HG03571 (cell line): ENCODE measurements around the gene LAMB2.

Experiments
- ATAC-seq: cut with Tn5 transposase; IDR thresholded peaks from one replicate; pipeline ENCODE4 v1.9.1; 2021; ENCODE audit not compliant: unreplicated experiment

The LAMB2 gene

DNA sequence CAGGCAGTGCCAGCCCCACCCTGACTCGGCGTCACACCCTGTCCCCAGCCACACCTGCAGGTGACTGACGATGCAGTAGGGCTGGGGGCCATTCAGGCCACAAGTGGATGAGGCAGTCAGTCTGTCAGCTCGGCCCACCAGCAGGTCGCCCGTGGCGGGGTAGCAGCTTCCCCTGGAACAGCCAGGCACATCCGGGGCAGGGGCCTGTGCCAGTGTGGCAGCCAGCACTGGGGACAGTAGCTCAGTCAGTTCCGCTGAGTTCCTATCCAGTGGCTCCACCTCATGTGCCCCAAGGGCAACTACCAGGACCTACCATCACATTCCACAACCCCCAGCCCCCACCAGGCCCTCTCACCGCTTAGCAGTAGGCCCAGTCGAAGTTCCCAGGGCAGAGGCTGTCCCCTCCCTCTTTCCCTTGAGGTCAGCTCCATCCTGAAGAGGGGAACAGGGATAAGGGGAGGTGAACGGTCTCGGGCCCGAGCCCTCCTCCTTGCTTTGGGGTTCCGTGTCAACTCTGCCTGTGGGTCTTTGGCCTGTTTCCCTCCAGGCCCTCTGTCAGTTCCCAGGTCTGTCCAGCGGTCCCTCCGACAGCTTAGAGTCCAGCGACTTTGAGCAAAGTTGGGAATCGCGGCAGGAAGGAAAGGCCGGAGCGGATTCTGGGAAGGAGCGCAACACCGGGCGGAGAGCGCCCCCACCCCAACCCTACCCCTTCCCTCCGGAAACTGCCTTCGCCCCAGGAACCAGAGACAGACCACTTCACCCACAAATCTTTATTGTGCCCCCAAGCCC lies at the start of gene LAMB2:
Gene LAMB2 (minus strand): TSS at position 614 of the 789 bp plus-strand sequence. CDS start 183 bp downstream, at position 431.
- ATAC-seq = no peak

DNA sequence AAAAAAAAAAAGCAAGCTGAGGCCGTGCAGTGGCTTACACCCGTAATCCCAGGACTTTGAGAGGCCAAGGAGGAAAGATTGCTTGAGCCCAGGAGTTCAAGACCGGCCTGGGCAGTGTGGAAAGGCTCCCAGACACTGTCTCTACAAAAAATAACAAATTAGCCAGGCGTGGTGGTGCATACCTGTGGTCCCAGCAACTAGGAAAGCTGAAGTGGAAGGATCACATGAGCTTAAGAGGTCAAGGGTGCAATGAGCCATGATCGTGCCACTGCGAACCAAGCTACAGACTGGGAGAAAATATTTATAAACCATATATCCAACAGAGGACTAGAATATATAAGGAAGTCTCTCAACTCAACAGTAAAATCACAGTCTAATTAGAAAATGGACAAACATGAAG lies 48.5 kb upstream of the LAMB2 start:
- ATAC-seq = no peak

DNA sequence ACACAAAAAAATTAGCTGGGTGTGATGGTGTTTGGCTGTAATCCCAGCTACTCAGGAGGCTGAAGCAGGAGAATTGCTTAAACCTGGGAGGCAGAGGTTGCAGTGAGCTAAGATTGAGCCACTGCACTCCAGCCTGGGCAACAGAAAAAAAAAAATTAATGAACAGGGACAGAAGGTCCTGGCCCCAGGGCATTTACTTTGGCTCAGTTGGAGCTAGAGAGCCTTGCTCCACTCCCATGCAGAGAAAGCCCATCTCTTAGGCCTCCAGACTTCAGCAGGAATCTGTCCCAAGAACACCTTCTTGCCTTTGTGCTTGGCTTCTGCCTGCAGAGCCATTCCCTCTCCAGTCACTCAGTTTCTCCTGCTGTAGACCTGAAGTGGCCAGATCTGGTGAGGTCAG lies 47.3 kb upstream of the LAMB2 start:
- no peak for ATAC-seq

DNA sequence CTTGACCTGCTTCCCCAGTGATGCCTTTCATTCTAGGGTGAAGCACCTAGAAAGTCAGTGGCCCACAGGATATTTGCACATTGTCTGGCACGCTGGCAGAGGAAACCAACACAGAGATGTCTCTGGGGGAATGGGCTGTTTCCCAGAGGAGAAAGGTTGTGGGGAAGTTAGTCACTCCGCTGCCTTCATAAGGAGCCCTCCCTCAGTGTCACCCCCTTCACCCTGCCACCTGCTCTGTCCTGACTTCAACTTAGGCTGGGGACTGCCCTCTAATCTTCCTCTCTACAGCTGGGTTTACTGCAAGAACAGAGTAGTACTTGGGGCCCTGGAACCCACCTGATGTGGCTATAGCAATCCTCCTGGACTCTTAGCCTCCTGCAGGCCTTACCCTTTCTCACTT lies 44.2 kb upstream of the LAMB2 start:
- ATAC-seq = no peak

DNA sequence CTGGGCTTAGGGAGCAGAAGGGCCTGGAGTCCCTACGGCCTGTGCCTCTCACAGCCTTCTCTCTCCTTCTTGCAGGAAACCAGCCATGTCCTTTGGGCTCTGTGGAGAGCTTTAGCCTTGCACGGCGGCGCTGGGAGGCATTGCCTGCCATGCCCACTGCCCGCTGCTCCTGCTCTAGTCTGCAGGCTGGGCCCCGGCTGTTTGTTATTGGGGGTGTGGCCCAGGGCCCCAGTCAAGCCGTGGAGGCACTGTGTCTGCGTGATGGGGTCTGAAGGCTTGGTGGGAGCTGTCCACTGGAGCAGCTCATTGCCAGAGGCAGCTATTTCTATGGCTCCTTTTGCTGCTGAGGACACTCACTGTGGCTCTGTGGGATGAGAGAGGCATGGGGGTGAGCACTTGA lies 42.7 kb upstream of the LAMB2 start:
- ATAC-seq = no peak

DNA sequence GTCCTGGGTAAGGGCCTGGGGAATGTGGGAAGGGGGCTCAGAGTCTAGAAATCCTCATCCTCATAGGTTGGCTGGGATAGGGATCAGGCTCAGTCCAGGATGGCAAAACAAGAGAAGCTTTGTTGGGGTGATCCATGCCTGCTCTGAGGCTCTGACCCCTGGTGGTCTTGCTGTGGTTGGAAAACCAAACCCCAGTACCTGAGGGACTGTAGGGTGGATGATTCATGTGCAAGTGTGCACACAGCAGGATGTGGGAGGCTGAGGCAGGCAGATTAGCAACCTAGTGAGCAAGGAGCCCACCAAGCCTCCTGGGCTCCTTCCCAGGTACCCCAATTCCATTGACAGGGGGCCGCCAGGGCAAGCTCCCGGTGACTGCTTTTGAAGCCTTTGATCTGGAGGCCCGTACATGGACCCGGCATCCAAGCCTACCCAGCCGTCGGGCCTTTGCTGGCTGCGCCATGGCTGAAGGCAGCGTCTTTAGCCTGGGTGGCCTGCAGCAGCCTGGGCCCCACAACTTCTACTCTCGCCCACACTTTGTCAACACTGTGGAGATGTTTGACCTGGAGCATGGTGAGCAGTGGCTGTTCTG lies 41.6 kb upstream of the LAMB2 start:
- ATAC-seq = no peak

DNA sequence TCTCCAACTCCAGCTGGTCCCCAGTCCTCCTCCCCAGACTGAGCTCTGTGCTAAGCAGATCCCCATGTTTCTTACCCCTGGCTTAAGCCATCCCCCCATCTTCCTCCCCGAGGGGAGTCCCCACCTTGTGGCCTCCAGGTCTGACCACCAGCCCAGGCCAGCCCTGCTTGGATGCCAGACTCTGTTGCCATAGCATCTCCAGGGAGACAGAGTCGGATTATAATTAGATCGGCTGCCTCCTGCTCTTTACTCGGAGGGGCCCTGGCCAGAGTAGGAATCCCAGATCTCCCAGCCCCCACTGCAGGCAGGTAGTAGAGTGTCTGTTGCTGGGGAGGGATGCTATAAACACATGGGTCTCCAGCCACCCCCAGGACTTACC lies 40.9 kb upstream of the LAMB2 start:
- ATAC-seq = no peak

DNA sequence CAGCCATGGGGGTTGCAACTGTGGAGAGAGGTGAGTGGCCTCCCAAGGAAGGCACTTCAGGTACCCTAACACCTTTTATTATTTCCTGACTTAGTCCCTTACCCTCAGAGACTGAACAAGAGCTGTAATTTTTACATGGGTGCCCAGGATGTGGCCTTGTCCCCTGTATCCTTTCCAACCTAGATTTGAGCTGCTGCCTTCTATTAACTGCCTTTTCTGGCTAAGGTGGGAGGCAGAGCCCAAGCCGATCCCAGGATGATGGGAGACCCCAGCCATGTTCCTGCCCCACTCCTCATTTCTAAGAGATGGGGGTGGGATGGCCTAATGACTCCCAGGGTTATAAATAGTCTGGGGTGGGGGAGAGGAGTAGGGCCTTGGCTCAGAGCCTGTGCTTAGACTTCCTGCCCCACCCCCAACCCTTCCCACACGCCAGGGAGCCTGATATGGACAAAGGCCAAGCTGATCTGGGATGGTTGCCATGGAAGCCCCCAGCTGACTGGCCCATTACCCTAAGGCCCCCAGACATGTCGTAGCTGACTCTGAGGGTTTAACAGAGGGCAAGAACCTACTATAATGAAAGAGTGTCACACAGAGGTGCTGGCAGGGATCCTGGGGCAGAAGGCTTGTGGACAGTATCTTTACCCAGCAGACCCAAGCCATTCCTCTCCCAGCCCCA lies 40.4 kb upstream of the LAMB2 start:
- no peak for ATAC-seq

DNA sequence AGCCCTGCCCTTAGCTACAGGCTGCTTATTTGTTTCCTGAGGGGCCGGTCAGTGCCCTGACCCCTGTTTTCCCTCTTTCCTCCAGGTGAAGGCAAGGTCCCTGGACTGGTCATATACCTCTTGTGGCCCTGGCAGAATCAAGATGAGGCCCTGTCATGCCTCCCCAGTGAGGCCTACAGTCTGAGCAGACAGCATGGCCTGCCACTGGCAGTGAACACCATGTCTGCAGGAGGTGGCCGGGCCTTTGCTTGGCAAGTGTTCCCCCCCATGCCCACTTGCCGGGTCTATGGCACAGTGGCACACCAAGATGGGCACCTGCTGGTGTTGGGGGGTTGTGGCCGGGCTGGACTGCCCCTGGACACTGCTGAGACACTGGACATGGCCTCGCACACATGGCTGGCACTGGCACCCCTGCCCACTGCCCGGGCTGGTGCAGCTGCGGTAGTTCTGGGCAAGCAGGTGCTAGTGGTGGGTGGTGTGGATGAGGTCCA lies 39.7 kb upstream of the LAMB2 start:
- ATAC-seq = no peak

DNA sequence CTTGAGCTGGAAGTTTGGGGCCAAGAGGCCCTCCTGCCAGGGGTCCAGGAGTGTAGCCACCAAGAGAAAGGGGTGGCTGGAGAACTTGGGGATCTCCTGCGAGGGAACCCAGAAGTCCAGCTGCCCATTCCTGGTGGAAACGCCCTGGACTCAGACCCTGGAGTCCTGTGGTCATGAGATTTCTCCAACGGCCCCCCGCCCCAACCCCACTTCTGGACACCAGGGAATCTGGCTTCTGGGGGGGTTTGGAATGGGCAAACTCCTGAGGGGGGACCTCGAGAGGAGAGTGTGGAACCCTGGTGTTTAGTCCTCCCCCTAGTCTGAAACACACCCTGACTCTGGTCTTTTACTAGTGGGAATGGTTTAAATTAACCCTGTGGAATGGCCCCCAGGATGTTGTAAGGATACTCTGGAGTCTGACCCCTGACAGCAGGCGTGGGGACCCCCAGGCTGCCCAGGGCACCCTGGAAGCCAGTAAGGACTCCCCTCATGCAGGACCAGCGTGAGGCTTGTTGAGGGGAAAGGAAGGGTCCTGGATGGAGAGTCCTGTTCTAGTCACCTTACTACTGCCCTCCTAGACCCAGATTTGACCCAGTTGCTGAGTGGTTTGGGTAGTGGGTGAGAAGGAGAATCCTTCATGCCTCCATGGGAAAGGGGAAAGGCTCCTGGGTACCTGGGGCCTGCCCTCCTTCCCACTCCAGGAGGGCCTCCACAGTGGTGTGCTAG lies 39.1 kb upstream of the LAMB2 start:
- ATAC-seq = no peak

DNA sequence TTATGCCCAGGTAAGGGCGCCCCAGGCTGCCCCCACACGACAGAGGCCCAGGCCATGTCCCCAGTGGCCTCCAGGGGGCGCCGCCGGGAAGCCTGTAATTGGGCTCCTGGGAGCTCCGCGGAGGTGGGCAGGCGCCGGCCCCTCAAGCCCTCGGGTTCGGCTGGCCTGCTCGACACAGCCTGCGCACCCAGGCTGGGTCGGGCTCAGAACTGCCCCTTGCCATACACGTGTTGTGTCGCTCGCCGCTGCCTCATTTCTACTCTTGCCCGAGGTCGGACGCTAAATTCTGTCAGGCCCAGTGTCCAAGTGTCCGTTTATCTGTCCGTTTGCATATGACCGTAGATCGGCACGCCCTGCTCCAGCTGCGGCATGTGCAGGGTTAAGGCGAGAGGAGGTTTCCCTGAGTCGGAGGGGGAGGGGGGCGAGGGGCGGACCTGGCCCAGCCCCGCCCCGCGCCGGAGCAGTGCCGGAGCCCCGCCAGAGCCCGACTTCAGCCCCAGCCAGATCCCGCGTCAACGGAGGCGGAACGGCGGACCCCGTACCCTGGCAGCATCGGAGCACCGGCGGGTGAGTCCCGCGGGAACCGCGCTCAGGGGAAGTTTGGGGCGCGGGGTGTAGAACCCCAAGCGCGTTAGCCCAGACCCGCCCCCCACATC lies 38.4 kb upstream of the LAMB2 start, which contains the start of gene KLHDC8B:
Gene KLHDC8B (plus strand): TSS at position 480 of the 656 bp plus-strand sequence. CDS start 1,172 bp downstream, outside the sequence.
- ATAC-seq = no peak

DNA sequence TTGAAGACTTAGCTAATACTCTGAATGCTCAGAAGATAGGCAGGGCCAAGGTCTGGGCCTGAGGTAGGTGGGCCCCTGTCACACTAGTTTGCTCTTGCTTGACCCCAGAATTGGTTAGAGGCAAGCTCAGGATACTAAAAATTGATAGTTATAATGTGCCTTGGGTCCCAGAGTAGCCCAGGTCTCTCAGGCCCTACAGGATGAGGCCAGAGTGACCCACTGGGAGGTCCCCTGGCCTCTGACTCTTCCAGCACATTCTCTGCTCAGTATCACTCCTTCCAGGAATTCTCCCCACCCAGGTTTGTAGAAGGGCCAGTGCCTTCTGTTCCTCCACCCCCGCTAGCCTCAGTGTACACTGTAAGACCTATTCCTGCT lies 37.9 kb upstream of the LAMB2 start:
- ATAC-seq = no peak

DNA sequence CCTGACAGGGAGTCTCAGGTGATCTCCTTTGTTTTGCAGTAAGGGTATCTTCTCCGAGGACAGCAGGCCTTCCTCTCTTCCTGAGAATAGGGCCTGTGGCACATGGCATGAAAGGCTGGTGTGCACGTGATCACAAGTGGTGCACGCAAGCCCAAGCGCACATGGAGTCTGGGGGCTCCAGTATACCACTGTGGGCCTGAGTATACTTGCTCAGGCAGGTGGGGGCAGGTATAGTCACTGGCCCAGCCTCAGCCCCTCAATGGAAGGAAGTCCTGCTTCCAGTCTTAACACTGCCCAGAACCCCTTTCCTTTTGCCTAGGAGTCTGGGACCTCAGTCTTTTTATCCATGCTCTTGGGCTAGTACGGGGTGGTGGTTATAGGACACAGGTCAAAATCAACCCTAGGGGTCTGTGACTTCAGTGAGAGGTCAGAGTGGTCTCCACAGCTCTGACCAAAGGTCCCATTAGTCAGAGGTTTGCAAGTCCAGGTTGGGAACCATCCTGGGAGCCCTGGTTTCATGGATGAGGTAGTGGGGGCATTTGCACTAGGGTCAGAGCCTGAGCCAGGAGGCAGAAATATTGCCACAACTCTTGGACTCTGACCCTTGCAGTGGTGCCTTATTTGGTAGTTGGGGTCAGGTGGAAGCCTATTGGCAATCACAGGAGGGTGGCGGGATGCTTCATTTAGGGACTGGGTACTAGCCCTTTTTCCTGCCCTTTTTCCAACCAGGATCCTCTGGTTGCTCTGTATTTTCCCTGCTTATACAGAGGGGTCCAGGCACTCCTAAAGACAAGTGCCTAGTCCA lies 34.1 kb upstream of the LAMB2 start:
- ATAC-seq = no peak

DNA sequence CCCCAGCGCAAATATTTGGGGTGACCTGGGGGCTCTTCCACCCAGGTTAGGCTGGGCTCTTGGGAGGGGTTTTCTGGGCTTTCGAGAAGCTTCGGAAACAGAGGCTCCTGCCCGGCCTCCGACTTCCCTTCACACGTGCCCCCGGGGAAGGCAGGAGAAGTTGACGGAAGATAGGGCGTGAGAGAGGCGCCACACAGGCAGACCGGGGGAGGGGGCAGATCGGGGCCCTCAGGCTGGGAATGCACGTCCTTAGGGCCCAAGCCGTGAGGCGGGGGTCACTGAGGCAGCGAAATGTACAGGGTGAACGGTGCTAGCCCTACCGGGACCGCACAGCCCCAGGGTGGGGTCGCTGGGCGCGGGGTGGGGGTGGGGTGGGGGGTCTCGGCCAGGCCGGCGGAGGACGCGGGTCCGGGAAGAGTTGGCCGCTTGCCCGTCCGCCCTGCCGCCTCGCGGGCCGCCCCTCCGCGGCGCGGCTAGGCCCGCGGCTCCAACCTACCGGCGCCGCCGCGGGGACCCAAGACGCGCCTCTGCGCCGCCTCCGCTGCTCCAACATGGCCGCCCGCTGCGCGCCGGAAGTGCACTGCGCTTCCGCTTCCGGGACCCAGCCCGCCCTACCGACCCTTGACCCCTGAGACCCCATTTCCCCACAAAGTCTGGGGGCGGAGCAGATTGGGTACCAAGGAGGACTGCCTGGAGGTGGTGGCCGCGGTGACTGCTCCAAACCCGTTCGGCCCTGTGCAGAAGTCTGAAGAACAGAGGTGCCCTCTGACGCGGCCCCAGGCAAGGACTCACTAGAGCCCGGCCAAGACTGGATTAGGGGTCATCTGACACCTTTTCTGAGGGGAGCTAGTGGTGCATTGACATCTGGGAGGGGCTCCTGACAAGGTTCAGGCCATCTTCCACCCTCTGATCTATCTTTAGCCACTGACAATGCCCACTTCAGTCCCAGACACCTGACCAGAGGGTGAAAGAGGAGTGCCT lies 33.2 kb upstream of the LAMB2 start, which contains the start of gene CCDC71:
Gene CCDC71 (minus strand): TSS at position 561 of the 981 bp plus-strand sequence. CDS start 2,123 bp downstream, outside the sequence.
- ATAC-seq = no peak

DNA sequence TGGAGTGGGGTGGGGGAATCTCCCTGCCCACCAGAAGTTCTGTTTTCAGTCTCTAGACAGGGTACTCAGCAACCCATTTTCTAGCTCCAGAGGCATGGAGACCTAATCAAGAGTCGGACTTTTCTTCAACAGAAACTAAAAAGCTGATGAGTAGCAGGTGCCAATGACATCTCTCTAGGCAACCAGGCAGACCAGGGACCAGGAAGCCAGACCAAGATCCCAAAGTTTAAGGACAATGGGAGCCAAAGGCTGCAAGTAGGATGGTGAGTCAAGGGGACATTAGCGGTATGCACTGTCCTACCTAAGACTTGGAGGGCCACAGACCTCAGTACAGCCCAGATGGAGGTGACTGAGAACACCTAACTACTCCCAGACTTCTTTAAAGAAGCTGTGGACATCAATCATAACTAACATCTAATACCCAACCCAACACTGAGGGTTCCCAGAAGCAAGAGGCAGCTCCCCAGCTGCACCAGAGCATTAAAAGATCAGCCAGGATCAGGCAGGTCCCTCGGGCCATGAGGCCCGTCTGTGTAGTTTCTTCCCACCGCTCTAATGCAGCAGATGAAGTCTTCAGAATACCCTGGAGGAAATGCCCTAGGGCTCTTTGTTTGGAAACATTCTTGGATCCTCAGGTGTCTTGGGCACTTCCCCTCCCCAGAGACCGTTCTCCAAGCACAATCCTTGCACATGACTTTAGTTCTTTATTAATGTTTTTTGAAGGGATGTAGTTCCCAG lies 32.3 kb upstream of the LAMB2 start:
- ATAC-seq = no peak

DNA sequence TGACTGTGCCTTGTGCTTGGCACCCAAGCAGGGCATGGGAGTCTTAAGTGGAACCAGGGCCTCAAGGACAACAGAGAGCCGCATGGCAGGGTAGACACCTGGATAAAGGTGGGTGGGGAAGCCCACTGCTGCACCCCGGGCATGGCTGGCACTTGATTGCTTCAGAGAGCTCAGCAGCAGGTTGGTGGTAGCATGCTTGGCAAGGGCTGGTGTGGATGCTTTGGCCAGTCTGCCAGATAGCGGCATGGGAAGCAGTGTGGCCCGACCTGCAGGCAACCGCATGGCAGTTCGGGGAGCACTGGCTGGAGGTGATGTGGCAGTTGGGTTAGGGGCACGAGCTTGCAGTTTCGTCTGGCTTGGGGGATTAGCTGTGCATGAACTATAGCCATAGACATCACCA lies 30.8 kb upstream of the LAMB2 start:
- no peak for ATAC-seq

DNA sequence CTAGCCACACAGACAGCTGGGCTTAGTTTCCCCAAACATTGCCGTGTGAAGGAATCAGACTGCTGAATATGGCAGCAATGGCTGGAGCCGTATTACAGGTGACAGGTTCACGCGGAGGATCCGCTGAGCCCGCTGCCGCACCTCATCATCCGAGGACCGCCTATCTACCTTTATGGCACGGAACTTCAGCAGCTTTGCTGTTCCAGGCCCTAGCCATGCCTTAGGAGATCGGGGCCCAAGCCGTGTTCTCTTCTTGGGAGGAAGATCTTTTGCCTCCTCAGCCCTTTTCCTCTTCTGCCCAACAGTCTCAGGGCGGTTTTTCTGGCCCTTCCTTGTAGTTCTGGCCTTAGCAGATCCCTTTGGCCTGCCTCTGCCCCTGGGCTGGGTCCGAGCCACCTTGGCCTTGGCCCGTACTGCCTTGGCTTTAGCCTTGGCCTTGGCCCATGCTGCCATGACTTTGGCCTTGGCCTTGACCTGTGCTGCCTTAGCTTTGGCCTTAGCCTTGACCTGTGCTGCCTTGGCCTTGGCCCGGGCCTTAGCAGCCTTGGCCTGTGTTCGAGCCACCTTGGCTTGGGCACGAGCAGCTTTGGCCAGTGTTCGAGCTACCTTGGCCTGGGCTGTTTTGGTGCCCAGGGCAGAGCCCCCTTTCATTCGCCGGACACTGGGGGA lies 30.0 kb upstream of the LAMB2 start:
- no peak for ATAC-seq
